Tibial nerve (tissue), 3 donors: ENCODE results near the gene MAML3.

Source experiments
- CTCF ChIP-seq, 5 experiments: fragments of 200-600 bp in 3 of 5; fragments of 450-650 bp in 2 of 5; sonication (generic) in 3 of 5; IDR thresholded peaks; one replicate each; pipeline ENCODE4 v1.5.1; 2016 to 2019; ENCODE audit warnings: antibody characterized with exemption in 5 of 5, mild to moderate bottlenecking in 3 of 5, moderate library complexity in 2 of 5
- POLR2A ChIP-seq, 2 donors: fragments of 450-650 bp; IDR thresholded peaks; one replicate each; pipeline ENCODE4 v1.6.1; 2017; ENCODE audit warnings: antibody characterized with exemption in 2 of 2, mild to moderate bottlenecking in 2 of 2, moderate library complexity in 2 of 2

GRCh38 chr4:140076307-140076706, 77.7 kb downstream of the MAML3 start:
- no peak for TF ChIP-seq POLR2A (IDR thresholded peaks at IDR 0.05)
- TF ChIP-seq CTCF (IDR thresholded peaks at IDR 0.05): no peak
